HL-60 (cell line): ENCODE measurements around the gene ZBTB46.

Experiments
- DNase-seq, 2 experiments: peaks; one replicate each; pipeline ENCODE4 v3.0.0-alpha.2; 2010 to 2020; ENCODE audit warnings: low read depth in 1 of 2, low spot score in 1 of 2
- H3K27ac ChIP-seq: fragments of 250-450 bp; sonication (Bioruptor Pico); replicated peaks from 2 replicates; pipeline ENCODE4 v1.5.1; 2020; ENCODE audit warnings: mild to moderate bottlenecking, moderate library complexity
- H3K27me3 ChIP-seq: fragments of 250-450 bp; sonication (Bioruptor Pico); 2 replicates; pipeline ENCODE4 v1.5.1; 2021; ENCODE audit warnings: mild to moderate bottlenecking, moderate library complexity; ENCODE audit not compliant: insufficient read depth, poor library complexity, severe bottlenecking
- H3K4me3 ChIP-seq: replicated peaks from 2 replicates; pipeline ENCODE4 v1.5.1; 2011; ENCODE audit warnings: mild to moderate bottlenecking, control low read depth, low read length; ENCODE audit not compliant: insufficient read depth
- CTCF ChIP-seq: IDR thresholded peaks from one replicate; pipeline ENCODE4 v1.5.1; 2011; ENCODE audit warnings: low read length, control low read depth, inconsistent platforms; ENCODE audit not compliant: insufficient read depth
- GABPA ChIP-seq: IDR thresholded peaks from 2 replicates; pipeline ENCODE4 v1.6.1; 2012; ENCODE audit warnings: low read depth
- POLR2AphosphoS5 ChIP-seq: IDR thresholded peaks from 2 replicates; pipeline ENCODE4 v1.6.1; 2012; ENCODE audit warnings: low read depth
- REST ChIP-seq: IDR thresholded peaks from 2 replicates; pipeline ENCODE4 v1.6.1; 2012; ENCODE audit warnings: low read depth; ENCODE audit not compliant: insufficient replicate concordance
- SPI1 ChIP-seq: IDR thresholded peaks from 2 replicates; pipeline ENCODE4 v1.6.1; 2012; ENCODE audit warnings: low read depth, mild to moderate bottlenecking, borderline replicate concordance

Gene ZBTB46

GRCh38 chr20:63745424-63745805 is 85.6 kb downstream of the ZBTB46 start:
- no peak for DNase-seq
- no peak for TF ChIP-seq POLR2AphosphoS5
- no peak for TF ChIP-seq REST
- TF ChIP-seq GABPA: no peak
- no peak for TF ChIP-seq SPI1
- TF ChIP-seq CTCF: no peak
- Histone ChIP-seq H3K27ac (no peak overlapping the region), H3K4me3 (no peak overlapping the region), H3K27me3 (no peaks in the 10 kb centered on the region)

GRCh38 chr20:63744574-63745423 is 86.3 kb downstream of the ZBTB46 start:
- DNase-seq: no peak
- H3K27ac ChIP-seq: no peak overlapping the region
- no peaks in the 10 kb centered on the region for H3K27me3 ChIP-seq
- no peak overlapping the region for H3K4me3 ChIP-seq
- no peak for TF ChIP-seq GABPA
- no peak for TF ChIP-seq CTCF
- no peak for TF ChIP-seq REST
- no peak for TF ChIP-seq POLR2AphosphoS5
- no peak for TF ChIP-seq SPI1

GRCh38 chr20:63744158-63744557 is 86.9 kb downstream of the ZBTB46 start:
- Histone ChIP-seq H3K27me3 (no peaks in the 10 kb centered on the region), H3K27ac (no peak overlapping the region), H3K4me3 (no peak overlapping the region)
- TF ChIP-seq REST (no peak), GABPA (no peak), SPI1 (no peak), CTCF (no peak), POLR2AphosphoS5 (no peak)
- DNase-seq: no peak
